H9 (cell line): ENCODE data around the gene RSAD2. TPM values are rescaled to one million over a fixed set of nuclear protein-coding genes. Genes with fewer than 3 reads are reported as not detected.

Source experiments
- DNase-seq: peaks from one replicate; pipeline ENCODE4 v3.0.0-alpha.2; 2017
- H2AFZ ChIP-seq: one replicate; pipeline ENCODE4 v1.6.1; 2013; ENCODE audit warnings: mild to moderate bottlenecking, low read length, control low read depth, moderate library complexity
- H2AK5ac ChIP-seq: 2 replicates; pipeline ENCODE4 v1.6.1; 2013; ENCODE audit warnings: low read length, control low read depth, mixed read lengths; ENCODE audit not compliant: insufficient read length
- H2BK120ac ChIP-seq: one replicate; pipeline ENCODE4 v1.6.1; 2013; ENCODE audit warnings: low read depth, mild to moderate bottlenecking, low read length, control low read depth, inconsistent platforms; ENCODE audit not compliant: poor library complexity, severe bottlenecking
- H2BK12ac ChIP-seq: 2 replicates; pipeline ENCODE4 v1.6.1; 2013; ENCODE audit warnings: low read length, control low read depth, mixed read lengths, low read depth; ENCODE audit not compliant: insufficient read length
- H2BK15ac ChIP-seq: 2 replicates; pipeline ENCODE4 v1.6.1; 2013; ENCODE audit warnings: low read depth, low read length, control low read depth
- H2BK20ac ChIP-seq: one replicate; pipeline ENCODE4 v1.6.1; 2013; ENCODE audit warnings: low read depth, mild to moderate bottlenecking, low read length, control low read depth, inconsistent platforms; ENCODE audit not compliant: poor library complexity, severe bottlenecking
- H2BK5ac ChIP-seq: 2 replicates; pipeline ENCODE4 v1.6.1; 2013; ENCODE audit warnings: low read length, control low read depth, mixed read lengths; ENCODE audit not compliant: insufficient read length
- H3K14ac ChIP-seq: 2 replicates; pipeline ENCODE4 v1.6.1; 2013; ENCODE audit warnings: low read length, control low read depth; ENCODE audit not compliant: insufficient read depth
- H3K18ac ChIP-seq: 2 replicates; pipeline ENCODE4 v1.6.1; 2013; ENCODE audit warnings: low read depth, mild to moderate bottlenecking, mixed read lengths, low read length, control low read depth; ENCODE audit not compliant: insufficient read length
- H3K23ac ChIP-seq: 2 replicates; pipeline ENCODE4 v1.6.1; 2013; ENCODE audit warnings: low read length, control low read depth, mixed read lengths, low read depth; ENCODE audit not compliant: insufficient read length
- H3K23me2 ChIP-seq: 2 replicates; pipeline ENCODE4 v1.6.1; 2013; ENCODE audit warnings: low read depth, mild to moderate bottlenecking, mixed read lengths, low read length, control low read depth; ENCODE audit not compliant: insufficient read length, poor library complexity, severe bottlenecking
- H3K27ac ChIP-seq: 2 replicates; pipeline ENCODE4 v1.5.1; 2013; ENCODE audit warnings: low read length, control low read depth, mixed read lengths, low read depth; ENCODE audit not compliant: insufficient read length
- H3K27me3 ChIP-seq: 2 replicates; pipeline ENCODE4 v1.6.1; 2013; ENCODE audit warnings: low read length, control low read depth, inconsistent platforms; ENCODE audit not compliant: insufficient read depth
- H3K4ac ChIP-seq: 2 replicates; pipeline ENCODE4 v1.6.1; 2013; ENCODE audit warnings: low read depth, mild to moderate bottlenecking, control low read depth, inconsistent platforms, low read length, moderate library complexity
- H3K4me1 ChIP-seq: 2 replicates; pipeline ENCODE4 v1.6.1; 2013; ENCODE audit warnings: low read length, control low read depth, inconsistent platforms; ENCODE audit not compliant: insufficient read depth
- H3K4me2 ChIP-seq: 2 replicates; pipeline ENCODE4 v1.6.1; 2013; ENCODE audit warnings: low read length, control low read depth, mixed read lengths; ENCODE audit not compliant: insufficient read length, insufficient read depth
- H3K56ac ChIP-seq: 2 replicates; pipeline ENCODE4 v1.6.1; 2013; ENCODE audit warnings: low read depth, mild to moderate bottlenecking, mixed read lengths, low read length, control low read depth; ENCODE audit not compliant: insufficient read length
- H3K79me1 ChIP-seq: 2 replicates; pipeline ENCODE4 v1.6.1; 2013; ENCODE audit warnings: low read depth, mild to moderate bottlenecking, moderate library complexity, low read length, control low read depth, inconsistent platforms; ENCODE audit not compliant: insufficient read depth, poor library complexity, severe bottlenecking
- H3K79me2 ChIP-seq: 2 replicates; pipeline ENCODE4 v1.6.1; 2013; ENCODE audit warnings: low read length, control low read depth, inconsistent platforms; ENCODE audit not compliant: insufficient read depth
- H3K9ac ChIP-seq: 2 replicates; pipeline ENCODE4 v1.6.1; 2013; ENCODE audit warnings: low read length, control low read depth, mixed read lengths; ENCODE audit not compliant: insufficient read length; ENCODE audit errors: extremely low read depth
- H3K9me3 ChIP-seq: one replicate; pipeline ENCODE4 v1.6.1; 2013; ENCODE audit warnings: low read depth, low read length, inconsistent platforms; ENCODE audit not compliant: control insufficient read depth
- H3T11ph ChIP-seq: one replicate; pipeline ENCODE4 v1.6.1; 2013; ENCODE audit warnings: mild to moderate bottlenecking, low read length, control low read depth, inconsistent platforms
- H4K20me1 ChIP-seq: one replicate; pipeline ENCODE4 v1.6.1; 2013; ENCODE audit not compliant: control insufficient read depth, insufficient read length, insufficient read depth
- H4K5ac ChIP-seq: 2 replicates; pipeline ENCODE4 v1.6.1; 2013; ENCODE audit warnings: low read depth, mild to moderate bottlenecking, mixed read lengths, low read length, control low read depth; ENCODE audit not compliant: insufficient read length
- H4K8ac ChIP-seq: replicated peaks from 2 replicates; pipeline ENCODE4 v1.6.1; 2013; ENCODE audit warnings: low read length, control low read depth, mixed read lengths, low read depth; ENCODE audit not compliant: insufficient read length
- H4K91ac ChIP-seq: 2 replicates; pipeline ENCODE4 v1.6.1; 2013; ENCODE audit warnings: low read depth, mild to moderate bottlenecking, moderate library complexity, mixed read lengths, low read length, control low read depth; ENCODE audit not compliant: insufficient read length
- H3K27ac Mint-ChIP-seq, 3 experiments: 2 replicates in 2 of 3; 3 replicates in 1 of 3; pipeline ENCODE4 v1.8.0; 2020 to 2021; ENCODE audit warnings: mixed read lengths in 3 of 3, mild to moderate bottlenecking in 1 of 3, moderate library complexity in 1 of 3
- H3K27me3 Mint-ChIP-seq: 2 replicates; pipeline ENCODE4 v1.8.0; 2021; ENCODE audit warnings: low read depth, mild to moderate bottlenecking, moderate library complexity, mixed read lengths
- H3K36me3 Mint-ChIP-seq, 3 experiments: 2 replicates in 2 of 3; 3 replicates in 1 of 3; pipeline ENCODE4 v1.8.0; 2020 to 2021; ENCODE audit warnings: low read depth in 3 of 3, mixed read lengths in 3 of 3; ENCODE audit not compliant: insufficient read depth in 1 of 3
- H3K4me1 Mint-ChIP-seq, 2 experiments: 2 replicates each; pipeline ENCODE4 v1.8.0; 2020; ENCODE audit warnings: mixed read lengths in 2 of 2
- H3K4me3 Mint-ChIP-seq, 2 experiments: 2 replicates in 1 of 2; 3 replicates in 1 of 2; pipeline ENCODE4 v1.8.0; 2020 to 2021; ENCODE audit warnings: mild to moderate bottlenecking in 2 of 2, mixed read lengths in 2 of 2, moderate library complexity in 1 of 2
- H3K9me3 Mint-ChIP-seq, 2 experiments: 2 replicates in 1 of 2; 3 replicates in 1 of 2; pipeline ENCODE4 v1.8.0; 2020; ENCODE audit warnings: mild to moderate bottlenecking in 2 of 2, mixed read lengths in 2 of 2, moderate library complexity in 1 of 2
- WGBS: extraction: QIAGEN DNeasy Blood & Tissue Kit; methylation state at CpG from one replicate; pipeline ENCODE4 v1.1.7; 2013; ENCODE audit warnings: missing lambda C conversion rate, low lambda C conversion rate, mixed read lengths; ENCODE audit not compliant: insufficient read length; ENCODE audit errors: extremely low coverage; 5-methylcytosine and 5-hydroxymethylcytosine counted together
- total RNA-seq: library from RNA; stranded (reverse); gene quantifications from 2 replicates; pipeline ENCODE4 v1.2.1, GENCODE V29; 2021
- TF ChIP-seq, protein P1 (sequence below): fragments of 200-600 bp; sonication (generic); conservative IDR thresholded peaks from 3 replicates; pipeline ENCODE4 v1.8.0; 2021; ENCODE audit warnings: antibody characterized with exemption, mild to moderate bottlenecking

Gene RSAD2
- total RNA-seq, 1 experiment from 2014 or later: not detected

DNA sequence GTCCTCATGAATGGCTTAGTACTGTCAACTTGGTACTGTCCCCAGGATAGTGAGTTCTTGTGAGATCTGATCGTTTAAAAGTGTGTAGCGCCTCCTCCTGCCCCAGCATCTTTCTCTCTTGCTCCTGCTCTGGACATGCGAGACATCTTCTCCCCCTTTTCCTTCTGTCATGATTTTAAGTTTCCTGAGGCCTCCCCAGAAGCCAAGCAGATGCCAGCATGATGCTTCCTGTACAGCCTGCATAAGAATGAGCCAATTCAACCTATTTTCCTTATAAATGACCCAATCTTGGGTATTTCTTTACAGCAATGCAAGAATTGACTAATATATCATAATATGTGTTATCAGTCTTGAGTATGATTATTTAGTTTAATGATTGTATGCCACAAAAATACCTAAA is 3.5 kb upstream of the RSAD2 start:
- Histone ChIP-seq H3K27me3 (no peaks in the 10 kb centered on the region), H2BK15ac (no peak overlapping the region), H2BK12ac (no peak overlapping the region), H3K79me1 (no peaks in the 10 kb centered on the region), H4K8ac (no peak overlapping the region), H2AFZ (no peak overlapping the region), H2BK20ac (no peak overlapping the region), H3K4me2 (no peak overlapping the region), H3K4ac (no peak overlapping the region), H3K27ac (no peak overlapping the region), H3T11ph (no peak overlapping the region), H2BK5ac (no peak overlapping the region), H3K23me2 (no peaks in the 10 kb centered on the region), H3K18ac (no peak overlapping the region), H3K9ac (no peak overlapping the region), H3K23ac (no peak overlapping the region), H3K79me2 (no peaks in the 10 kb centered on the region), H2BK120ac (no peak overlapping the region), H3K14ac (no peak overlapping the region), H4K20me1 (no peaks in the 10 kb centered on the region), H3K9me3 (peaks cover 4% of the 10 kb centered on the region), H4K5ac (no peak overlapping the region), H4K91ac (no peak overlapping the region), H3K4me1 (no peaks in the 10 kb centered on the region), H2AK5ac (no peak overlapping the region), H3K56ac (no peak overlapping the region)
- Mint-ChIP-seq H3K27ac (no peak overlapping the region), H3K9me3 (peaks cover 5% of the 10 kb centered on the region in 2 experiments), H3K27me3 (peaks cover 13% of the 10 kb centered on the region), H3K4me3 (no peak overlapping the region), H3K36me3 (peaks cover 4% of the 10 kb centered on the region in 3 experiments; a peak in 4 of 7 replicates), H3K4me1 (no peaks in the 10 kb centered on the region)
- TF ChIP-seq, protein P1, sequence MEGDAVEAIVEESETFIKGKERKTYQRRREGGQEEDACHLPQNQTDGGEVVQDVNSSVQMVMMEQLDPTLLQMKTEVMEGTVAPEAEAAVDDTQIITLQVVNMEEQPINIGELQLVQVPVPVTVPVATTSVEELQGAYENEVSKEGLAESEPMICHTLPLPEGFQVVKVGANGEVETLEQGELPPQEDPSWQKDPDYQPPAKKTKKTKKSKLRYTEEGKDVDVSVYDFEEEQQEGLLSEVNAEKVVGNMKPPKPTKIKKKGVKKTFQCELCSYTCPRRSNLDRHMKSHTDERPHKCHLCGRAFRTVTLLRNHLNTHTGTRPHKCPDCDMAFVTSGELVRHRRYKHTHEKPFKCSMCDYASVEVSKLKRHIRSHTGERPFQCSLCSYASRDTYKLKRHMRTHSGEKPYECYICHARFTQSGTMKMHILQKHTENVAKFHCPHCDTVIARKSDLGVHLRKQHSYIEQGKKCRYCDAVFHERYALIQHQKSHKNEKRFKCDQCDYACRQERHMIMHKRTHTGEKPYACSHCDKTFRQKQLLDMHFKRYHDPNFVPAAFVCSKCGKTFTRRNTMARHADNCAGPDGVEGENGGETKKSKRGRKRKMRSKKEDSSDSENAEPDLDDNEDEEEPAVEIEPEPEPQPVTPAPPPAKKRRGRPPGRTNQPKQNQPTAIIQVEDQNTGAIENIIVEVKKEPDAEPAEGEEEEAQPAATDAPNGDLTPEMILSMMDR: no peak
- no CpG with 5 or more reads among the region's 3 CpGs for WGBS
- no peak for DNase-seq
